ENCODE results near the gene B4GAT1. TPM values are rescaled to one million over a fixed set of nuclear protein-coding genes. Genes with fewer than 3 reads are reported as not detected.

Gene B4GAT1
- total RNA-seq, 2 donors from 2014 or later = 29.4 to 45.7 TPM

DNA sequence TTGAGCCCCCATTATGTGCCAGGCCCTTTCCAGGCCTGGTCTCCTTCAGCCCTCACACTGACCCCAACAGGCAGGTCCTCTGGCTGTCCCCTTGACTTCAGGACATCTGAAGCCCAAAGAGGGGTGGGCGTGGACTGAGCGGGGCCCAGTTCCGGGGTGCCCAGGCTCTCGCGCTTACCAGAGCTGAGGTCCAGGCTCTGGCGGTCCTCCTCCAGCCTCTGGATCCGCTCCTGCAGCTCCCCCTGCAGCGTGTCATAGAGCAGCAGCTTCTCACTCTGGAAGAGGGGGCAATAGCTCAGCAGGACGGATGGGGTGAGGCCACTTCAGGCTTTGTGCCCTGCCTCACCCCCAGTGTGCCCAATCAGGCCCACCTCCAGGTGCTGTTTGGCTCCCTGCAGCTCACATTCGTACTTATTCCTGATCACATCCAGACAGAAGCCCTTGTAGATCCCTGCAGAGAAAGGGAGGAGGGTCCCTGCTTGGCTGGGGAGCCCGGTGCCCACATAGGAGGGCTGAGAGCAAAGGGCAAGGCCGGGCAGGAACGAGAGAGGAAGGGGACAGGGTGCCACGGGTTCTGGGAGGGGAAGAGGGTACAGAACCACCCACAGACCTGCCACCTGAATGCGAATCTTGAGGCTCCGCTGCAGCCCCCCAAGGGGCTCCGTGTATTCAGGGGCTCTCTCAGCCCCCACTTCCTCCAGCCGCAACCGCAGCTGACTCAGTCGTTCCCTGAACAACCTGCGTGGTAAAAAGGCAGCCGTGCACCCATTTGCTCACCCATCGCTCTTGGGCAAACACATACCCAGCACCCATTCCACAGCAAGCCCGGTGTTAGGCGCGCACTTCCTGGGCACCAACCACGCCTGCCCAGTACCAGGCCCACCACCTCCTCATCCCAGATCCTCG, 6.6 kb downstream of the B4GAT1 start:
- Mint-ChIP-seq H3K4me3 (no peak overlapping the region), H3K27me3 (ENCODE audit: insufficient read depth) (peaks cover 3% of the 10 kb centered on the region), H3K36me3 (ENCODE audit: low read depth) (peaks cover 23% of the 10 kb centered on the region), H3K27ac (no peak overlapping the region), H3K4me1 (peaks cover 26% of the 10 kb centered on the region), H3K9me3 (no peaks in the 10 kb centered on the region)
- no peaks in the 10 kb centered on the region for H3K9me3 ChIP-seq (ENCODE audit: control insufficient read depth, low read length)
- 92 to 94% methylated on average over 22 to 28 of the region's 28 CpGs for WGBS, 2 experiments (ENCODE audit: insufficient coverage in 1 of 2, insufficient read length in 1 of 2)
- DNase-seq = no peak
- TF ChIP-seq, protein P1, sequence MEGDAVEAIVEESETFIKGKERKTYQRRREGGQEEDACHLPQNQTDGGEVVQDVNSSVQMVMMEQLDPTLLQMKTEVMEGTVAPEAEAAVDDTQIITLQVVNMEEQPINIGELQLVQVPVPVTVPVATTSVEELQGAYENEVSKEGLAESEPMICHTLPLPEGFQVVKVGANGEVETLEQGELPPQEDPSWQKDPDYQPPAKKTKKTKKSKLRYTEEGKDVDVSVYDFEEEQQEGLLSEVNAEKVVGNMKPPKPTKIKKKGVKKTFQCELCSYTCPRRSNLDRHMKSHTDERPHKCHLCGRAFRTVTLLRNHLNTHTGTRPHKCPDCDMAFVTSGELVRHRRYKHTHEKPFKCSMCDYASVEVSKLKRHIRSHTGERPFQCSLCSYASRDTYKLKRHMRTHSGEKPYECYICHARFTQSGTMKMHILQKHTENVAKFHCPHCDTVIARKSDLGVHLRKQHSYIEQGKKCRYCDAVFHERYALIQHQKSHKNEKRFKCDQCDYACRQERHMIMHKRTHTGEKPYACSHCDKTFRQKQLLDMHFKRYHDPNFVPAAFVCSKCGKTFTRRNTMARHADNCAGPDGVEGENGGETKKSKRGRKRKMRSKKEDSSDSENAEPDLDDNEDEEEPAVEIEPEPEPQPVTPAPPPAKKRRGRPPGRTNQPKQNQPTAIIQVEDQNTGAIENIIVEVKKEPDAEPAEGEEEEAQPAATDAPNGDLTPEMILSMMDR (conservative IDR thresholded peaks at IDR 0.05) = no peak
- peaks cover 18% of the 10 kb centered on the region for H3K4me1 ChIP-seq (ENCODE audit: control insufficient read depth, insufficient read depth, low read length)
- H3K9ac ChIP-seq (ENCODE audit: extremely low read depth, low read length, poor library complexity, severe bottlenecking) = no peak overlapping the region
- H3K4me3 ChIP-seq (ENCODE audit: low read length) = no peak overlapping the region
- H3K36me3 ChIP-seq (ENCODE audit: control insufficient read depth, insufficient read depth, low read length) = peaks cover 36% of the 10 kb centered on the region
- H3K27me3 ChIP-seq (ENCODE audit: control insufficient read depth, insufficient read depth, low read length, poor library complexity, severe bottlenecking) = no peaks in the 10 kb centered on the region
- no peak overlapping the region for H3K27ac ChIP-seq (ENCODE audit: low read depth, low read length)

DNA sequence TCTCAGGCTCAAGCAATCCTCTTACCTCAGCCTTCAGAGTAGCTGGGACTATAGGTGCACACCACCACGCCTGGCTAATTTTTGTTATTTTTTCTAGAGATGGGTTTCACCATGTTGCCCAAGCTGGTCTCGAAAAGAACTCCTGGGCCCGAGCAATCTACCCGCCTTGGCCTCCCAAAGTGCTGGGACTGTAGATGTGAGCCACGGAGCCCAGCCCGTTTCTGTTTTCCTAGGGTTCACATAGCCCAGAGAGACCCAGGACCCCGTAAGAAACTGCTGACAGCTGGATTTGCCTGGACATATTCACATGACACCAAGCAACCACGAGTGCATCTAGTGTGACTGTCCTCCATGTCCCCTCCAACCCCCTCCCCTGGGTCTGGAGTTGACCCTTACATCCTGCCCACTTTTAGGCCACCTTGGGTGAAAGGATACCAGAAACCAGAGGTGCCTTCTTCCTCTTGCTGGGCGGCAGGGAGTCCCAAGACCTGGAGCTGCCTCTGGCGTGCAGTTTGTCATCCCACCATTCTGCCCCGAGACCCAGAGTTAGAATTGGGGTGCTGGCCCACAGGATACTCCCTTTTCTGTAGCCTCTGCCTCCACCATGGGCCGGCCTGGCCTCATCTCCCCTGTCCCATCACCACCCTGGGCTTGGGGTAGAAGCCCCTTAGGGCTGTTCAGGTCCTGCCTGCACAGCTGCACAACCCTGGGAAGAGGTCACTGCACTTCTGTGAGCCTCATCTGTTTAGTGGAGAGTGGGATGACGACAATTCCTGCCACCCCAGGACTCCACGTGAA, 7.5 kb downstream of the B4GAT1 start:
- TF ChIP-seq, protein P1 (conservative IDR thresholded peaks at IDR 0.05) = no peak
- Histone ChIP-seq H3K27ac (ENCODE audit: low read depth, low read length) (no peak overlapping the region), H3K9ac (ENCODE audit: extremely low read depth, low read length, poor library complexity, severe bottlenecking) (no peak overlapping the region), H3K9me3 (ENCODE audit: control insufficient read depth, low read length) (no peaks in the 10 kb centered on the region), H3K4me3 (ENCODE audit: low read length) (no peak overlapping the region), H3K27me3 (ENCODE audit: control insufficient read depth, insufficient read depth, low read length, poor library complexity, severe bottlenecking) (no peaks in the 10 kb centered on the region), H3K36me3 (ENCODE audit: control insufficient read depth, insufficient read depth, low read length) (peaks cover 36% of the 10 kb centered on the region), H3K4me1 (ENCODE audit: control insufficient read depth, insufficient read depth, low read length) (peaks cover 11% of the 10 kb centered on the region)
- 79 to 89% methylated on average over 12 to 14 of the region's 14 CpGs for WGBS, 2 experiments (ENCODE audit: insufficient coverage in 1 of 2, insufficient read length in 1 of 2)
- H3K9me3 Mint-ChIP-seq = no peaks in the 10 kb centered on the region
- H3K27me3 Mint-ChIP-seq (ENCODE audit: insufficient read depth) = peaks cover 6% of the 10 kb centered on the region
- no peak for DNase-seq
- H3K27ac Mint-ChIP-seq = no peak overlapping the region
- peaks cover 23% of the 10 kb centered on the region for H3K36me3 Mint-ChIP-seq (ENCODE audit: low read depth)
- no peak overlapping the region for H3K4me3 Mint-ChIP-seq
- peaks cover 21% of the 10 kb centered on the region for H3K4me1 Mint-ChIP-seq

DNA sequence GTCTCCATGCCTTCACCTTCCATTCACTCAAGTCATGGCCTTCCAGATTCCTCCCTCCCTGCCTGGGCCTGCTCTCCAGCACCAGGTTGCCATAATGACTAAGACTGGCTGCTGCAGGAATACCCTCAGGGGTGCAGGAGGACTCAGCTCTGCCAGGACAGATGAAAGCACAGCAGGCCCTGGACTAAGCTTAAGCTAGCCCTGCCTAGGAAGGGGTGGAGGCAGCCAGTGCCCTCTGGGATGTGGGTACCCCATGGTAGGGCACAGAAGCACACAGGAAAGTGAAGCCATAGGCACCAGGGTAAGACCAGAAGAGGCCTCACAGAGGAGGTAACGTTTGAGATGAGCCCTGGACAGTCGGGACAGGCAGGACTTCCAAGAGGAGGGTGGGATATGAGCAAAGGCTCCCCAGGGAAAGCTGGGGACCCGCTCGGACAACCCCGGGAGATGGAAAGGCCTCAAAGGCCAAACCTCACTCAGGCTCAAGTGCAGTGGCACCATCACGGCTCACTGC, 8.2 kb downstream of the B4GAT1 start:
- H3K36me3 Mint-ChIP-seq (ENCODE audit: low read depth) = peaks cover 23% of the 10 kb centered on the region
- no peak for DNase-seq
- H3K27me3 Mint-ChIP-seq (ENCODE audit: insufficient read depth) = peaks cover 6% of the 10 kb centered on the region
- no peak overlapping the region for H3K27ac Mint-ChIP-seq
- Histone ChIP-seq H3K27ac (ENCODE audit: low read depth, low read length) (no peak overlapping the region), H3K36me3 (ENCODE audit: control insufficient read depth, insufficient read depth, low read length) (peaks cover 36% of the 10 kb centered on the region), H3K4me1 (ENCODE audit: control insufficient read depth, insufficient read depth, low read length) (peaks cover 11% of the 10 kb centered on the region), H3K9me3 (ENCODE audit: control insufficient read depth, low read length) (no peaks in the 10 kb centered on the region), H3K4me3 (ENCODE audit: low read length) (no peak overlapping the region), H3K27me3 (ENCODE audit: control insufficient read depth, insufficient read depth, low read length, poor library complexity, severe bottlenecking) (no peaks in the 10 kb centered on the region), H3K9ac (ENCODE audit: extremely low read depth, low read length, poor library complexity, severe bottlenecking) (no peak overlapping the region)
- peaks cover 18% of the 10 kb centered on the region for H3K4me1 Mint-ChIP-seq
- H3K9me3 Mint-ChIP-seq = no peaks in the 10 kb centered on the region
- 92 to 97% methylated on average over 5 to 6 of the region's 6 CpGs for WGBS, 2 experiments (ENCODE audit: insufficient coverage in 1 of 2, insufficient read length in 1 of 2)
- TF ChIP-seq, protein P1 (conservative IDR thresholded peaks at IDR 0.05) = no peak
- H3K4me3 Mint-ChIP-seq = no peak overlapping the region

Measured in endodermal cell (in vitro differentiated cells).